ENCODE measurements around the gene RNU5B-1.
A peak's percentile ranks its signal among the peaks of the same experiment; 100 is the strongest.

RNU5B-1 gene

GRCh38 chr15:65329288-65329983 lies 25.0 kb downstream of the RNU5B-1 start:
- DNase-seq = no peak

GRCh38 chr15:65329984-65330735 lies 25.7 kb downstream of the RNU5B-1 start:
- no peak for DNase-seq

GRCh38 chr15:65330934-65331645 lies 26.6 kb downstream of the RNU5B-1 start:
- no peak for DNase-seq

GRCh38 chr15:65331811-65332210 lies 27.3 kb downstream of the RNU5B-1 start:
- no peak for DNase-seq

GRCh38 chr15:65332391-65333147 lies 28.1 kb downstream of the RNU5B-1 start:
- DNase-seq = no peak

- DNase-seq = peak; percentile 52
Measured at GRCh38 chr15:65333148-65333820, 28.8 kb downstream of the RNU5B-1 start.

GRCh38 chr15:65333856-65334255 lies 29.4 kb downstream of the RNU5B-1 start:
- peak; percentile 52 for DNase-seq

GRCh38 chr15:65334586-65335231 lies 30.2 kb downstream of the RNU5B-1 start:
- no peak for DNase-seq

GRCh38 chr15:65335278-65336055 lies 31.0 kb downstream of the RNU5B-1 start:
- no peak for DNase-seq

- DNase-seq = peak; percentile 91
Measured at GRCh38 chr15:65336493-65337435, 32.3 kb downstream of the RNU5B-1 start.

GRCh38 chr15:65337436-65338070 lies 33.1 kb downstream of the RNU5B-1 start:
- DNase-seq = peak; percentile 95

GRCh38 chr15:65338366-65338765 lies 33.9 kb downstream of the RNU5B-1 start:
- peak; percentile 79 for DNase-seq

- peak; percentile 69 for DNase-seq
Measured at GRCh38 chr15:65338823-65339222, 34.3 kb downstream of the RNU5B-1 start.

- DNase-seq = no peak
Measured at GRCh38 chr15:65339416-65339815, 34.9 kb downstream of the RNU5B-1 start.

- DNase-seq = no peak
Measured at GRCh38 chr15:65339920-65340319, 35.4 kb downstream of the RNU5B-1 start.

GRCh38 chr15:65342493-65342892 lies 38.0 kb downstream of the RNU5B-1 start:
- no peak for DNase-seq

- DNase-seq = no peak
Measured at GRCh38 chr15:65343374-65343981, 39.0 kb downstream of the RNU5B-1 start.

GRCh38 chr15:65344214-65344913 lies 39.9 kb downstream of the RNU5B-1 start:
- DNase-seq = no peak
